ENCODE data around the gene FGF18. TPM values are rescaled to one million over a fixed set of nuclear protein-coding genes. Genes with fewer than 3 reads are reported as not detected.

FGF18 gene
- total RNA-seq, 1 donor from 2014 or later, result 0.06 TPM

GRCh38 chr5:171426266-171426665 lies 6.8 kb downstream of the FGF18 start:
- Histone ChIP-seq H3K4me3 (no peak overlapping the region), H3K27me3 (peaks cover 23% of the 10 kb centered on the region), H3K27ac (no peak overlapping the region), H3K4me1 (peaks cover 3% of the 10 kb centered on the region), H3K79me2 (ENCODE audit: low read depth) (no peaks in the 10 kb centered on the region), H3K4me2 (no peak overlapping the region), H3F3A (ENCODE audit: low read depth) (peaks cover under 1% of the 10 kb centered on the region), H3K9me3 (ENCODE audit: low read depth) (no peaks in the 10 kb centered on the region), H3K36me3 (no peaks in the 10 kb centered on the region), H3K9ac (no peak overlapping the region), H4K20me1 (ENCODE audit: low read depth) (peaks cover 18% of the 10 kb centered on the region), H2AFZ (replicated peaks) (no peak overlapping the region)
- DNase-seq (ENCODE audit: low spot score), result no peak
- Mint-ChIP-seq H3K4me3 (no peak overlapping the region), H3K27me3 (ENCODE audit: insufficient read depth, low read depth) (peaks cover 20% of the 10 kb centered on the region), H3K9me3 (no peaks in the 10 kb centered on the region), H3K4me1 (peaks cover 45% of the 10 kb centered on the region), H3K36me3 (no peaks in the 10 kb centered on the region), H3K27ac (no peak overlapping the region)
- TF ChIP-seq EZH2phosphoT487 (IDR thresholded peaks at IDR 0.05) (no peak), EZH2 (IDR thresholded peaks at IDR 0.05) (no peak), CTCF (IDR thresholded peaks at IDR 0.05) (no peak)

- Mint-ChIP-seq H3K27ac (no peak overlapping the region), H3K4me3 (no peak overlapping the region), H3K36me3 (no peaks in the 10 kb centered on the region), H3K27me3 (ENCODE audit: insufficient read depth, low read depth) (peaks cover 19% of the 10 kb centered on the region), H3K4me1 (peaks cover 41% of the 10 kb centered on the region), H3K9me3 (no peaks in the 10 kb centered on the region)
- Histone ChIP-seq H3K4me3 (no peak overlapping the region), H3K9me3 (ENCODE audit: low read depth) (no peaks in the 10 kb centered on the region), H2AFZ (replicated peaks) (no peak overlapping the region), H3K79me2 (ENCODE audit: low read depth) (no peaks in the 10 kb centered on the region), H3K36me3 (no peaks in the 10 kb centered on the region), H3K27ac (no peak overlapping the region), H3K9ac (no peak overlapping the region), H3F3A (ENCODE audit: low read depth) (no peaks in the 10 kb centered on the region), H4K20me1 (ENCODE audit: low read depth) (peaks cover 14% of the 10 kb centered on the region), H3K27me3 (peaks cover 19% of the 10 kb centered on the region), H3K4me1 (no peaks in the 10 kb centered on the region), H3K4me2 (no peak overlapping the region)
- no peak for DNase-seq (ENCODE audit: low spot score)
- TF ChIP-seq EZH2 (IDR thresholded peaks at IDR 0.05) (no peak), CTCF (IDR thresholded peaks at IDR 0.05) (no peak), EZH2phosphoT487 (IDR thresholded peaks at IDR 0.05) (no peak)
These were observed 7.2 kb downstream of the FGF18 start for GRCh38 chr5:171426680-171427079.

- Histone ChIP-seq H4K20me1 (ENCODE audit: low read depth) (peaks cover 6% of the 10 kb centered on the region), H3K27me3 (peaks cover 10% of the 10 kb centered on the region), H3F3A (ENCODE audit: low read depth) (no peaks in the 10 kb centered on the region), H3K4me3 (no peak overlapping the region), H3K79me2 (ENCODE audit: low read depth) (no peaks in the 10 kb centered on the region), H3K4me1 (no peaks in the 10 kb centered on the region), H3K9me3 (ENCODE audit: low read depth) (no peaks in the 10 kb centered on the region), H3K27ac (no peak overlapping the region), H2AFZ (replicated peaks) (no peak overlapping the region), H3K36me3 (no peaks in the 10 kb centered on the region), H3K9ac (no peak overlapping the region), H3K4me2 (no peak overlapping the region)
- no peaks in the 10 kb centered on the region for H3K36me3 Mint-ChIP-seq
- peaks cover 33% of the 10 kb centered on the region for H3K4me1 Mint-ChIP-seq
- no peaks in the 10 kb centered on the region for H3K9me3 Mint-ChIP-seq
- H3K27me3 Mint-ChIP-seq (ENCODE audit: insufficient read depth, low read depth), result peaks cover 16% of the 10 kb centered on the region
- no peak for TF ChIP-seq EZH2phosphoT487 (IDR thresholded peaks at IDR 0.05)
- no peak for TF ChIP-seq CTCF (IDR thresholded peaks at IDR 0.05)
- TF ChIP-seq EZH2 (IDR thresholded peaks at IDR 0.05), result no peak
- no peak for DNase-seq (ENCODE audit: low spot score)
- peak overlapping the region; percentile 53 for H3K27ac Mint-ChIP-seq
- no peak overlapping the region for H3K4me3 Mint-ChIP-seq
These were observed 8.1 kb downstream of the FGF18 start for GRCh38 chr5:171427318-171428167.

Measured in neural progenitor cell (in vitro differentiated cells).